ENCODE measurements around the gene ITGAX. TPM values are rescaled to one million over a fixed set of nuclear protein-coding genes. Genes with fewer than 3 reads are reported as not detected.

ITGAX gene
- total RNA-seq, 5 donors from 2014 or later (not counting 1 experiment from before 2014, with no cell fraction given), result 1.4 to 4.3 (median 3.9) TPM

GRCh38 chr16:31367853-31368252 is 12.9 kb downstream of the ITGAX start:
- ChIA-PET CTCF (no interaction called here), POLR2A (interaction anchor here in 1 of 2 donors (0.6 kb wide), 1 partner anchor 13 kb away, joined by 4 read pairs; no protein-coding TSS in a partner anchor)
- no peaks in the 10 kb centered on the region for H3K36me3 ChIP-seq (ENCODE audit: control insufficient read depth in 2 of 2, extremely low read depth in 1 of 2, insufficient read depth in 1 of 2, low read length in 1 of 2)
- H3K4me3 ChIP-seq (ENCODE audit: control insufficient read depth in 1 of 2, extremely low read depth in 1 of 2, low read length in 1 of 2), result no peak overlapping the region
- peaks cover 0 to 24% of the 10 kb centered on the region in 2 experiments for H3K27me3 ChIP-seq (replicated peaks in 1 of 2; ENCODE audit: control insufficient read depth in 2 of 2, extremely low read depth in 1 of 2, insufficient read depth in 2 of 2, low read length in 1 of 2)
- 79% methylated on average over 3 of the region's 3 CpGs for WGBS (ENCODE audit: insufficient coverage)
- H3K4me3 Mint-ChIP-seq, result no peak overlapping the region
- no peaks in the 10 kb centered on the region for H3K9me3 Mint-ChIP-seq
- ATAC-seq (replicated peaks in 1 of 4) (no peak), DNase-seq (no peak)
- no peak overlapping the region for H3K27ac Mint-ChIP-seq
- no peaks in the 10 kb centered on the region for H3K9me3 ChIP-seq
- H3K27ac ChIP-seq (ENCODE audit: low read length), result no peak overlapping the region
- no peaks in the 10 kb centered on the region for H3K36me3 Mint-ChIP-seq
- H3K4me1 Mint-ChIP-seq, result peaks cover 9 to 26% (median 20%) of the 10 kb centered on the region in 3 donors
- H3K4me1 ChIP-seq (ENCODE audit: control insufficient read depth in 1 of 2, extremely low read depth in 1 of 2, insufficient read depth in 2 of 2, low read length in 2 of 2), result peaks cover 0 to 35% of the 10 kb centered on the region in 2 experiments
- peaks cover 0 to under 1% of the 10 kb centered on the region in 2 donors for H3K27me3 Mint-ChIP-seq

- POLR2A ChIA-PET, result no interaction called here
- CTCF ChIA-PET, result no interaction called here
- H3K36me3 ChIP-seq (ENCODE audit: control insufficient read depth in 2 of 2, extremely low read depth in 1 of 2, insufficient read depth in 1 of 2, low read length in 1 of 2), result no peaks in the 10 kb centered on the region
These were observed 16.0 kb downstream of the ITGAX start for GRCh38 chr16:31371008-31371407.

DNA sequence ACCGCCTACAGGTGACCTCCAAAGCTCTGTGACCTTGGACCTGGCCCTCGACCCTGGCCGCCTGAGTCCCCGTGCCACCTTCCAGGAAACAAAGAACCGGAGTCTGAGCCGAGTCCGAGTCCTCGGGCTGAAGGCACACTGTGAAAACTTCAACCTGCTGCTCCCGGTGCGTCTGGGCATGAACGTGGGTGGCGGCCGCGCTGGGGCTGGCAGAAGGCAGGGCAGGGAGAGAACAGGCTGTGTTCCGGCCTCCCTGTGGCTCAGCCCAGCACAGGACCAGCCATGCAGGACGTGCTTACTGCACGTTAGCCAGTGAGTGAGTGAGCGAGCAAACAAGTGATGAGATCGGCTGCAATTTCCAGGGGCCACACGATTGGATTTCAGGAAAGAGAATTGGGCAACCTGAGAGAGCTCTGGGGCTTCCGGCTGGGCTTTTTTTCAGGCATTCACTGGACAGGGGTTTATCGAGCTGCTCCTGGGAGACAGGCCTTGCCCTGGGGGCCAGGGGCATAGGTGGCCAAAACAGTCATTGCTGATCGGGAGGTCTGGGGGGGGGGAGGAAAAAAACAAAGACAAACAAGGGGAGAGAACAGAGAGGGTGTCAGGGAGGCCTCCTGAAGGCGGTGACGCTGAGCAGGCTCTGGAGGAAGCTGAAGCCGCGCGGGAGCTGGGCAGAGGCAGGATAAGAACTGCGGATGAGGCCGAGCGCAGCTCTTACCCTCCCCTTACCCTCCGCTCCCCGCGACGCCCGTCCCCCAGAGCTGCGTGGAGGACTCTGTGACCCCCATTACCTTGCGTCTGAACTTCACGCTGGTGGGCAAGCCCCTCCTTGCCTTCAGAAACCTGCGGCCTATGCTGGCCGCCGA is 16.9 kb downstream of the ITGAX start:
- H3K4me1 ChIP-seq (ENCODE audit: control insufficient read depth in 1 of 2, extremely low read depth in 1 of 2, insufficient read depth in 2 of 2, low read length in 2 of 2), result peaks cover 0 to 3% of the 10 kb centered on the region in 2 experiments
- Mint-ChIP-seq H3K4me1 (peaks cover 6 to 10% (median 9%) of the 10 kb centered on the region in 3 donors), H3K27me3 (peaks cover 0 to 1% of the 10 kb centered on the region in 2 donors), H3K36me3 (no peaks in the 10 kb centered on the region), H3K4me3 (no peak overlapping the region), H3K9me3 (peaks cover 0 to 9% (median 0%) of the 10 kb centered on the region in 3 donors), H3K27ac (no peak overlapping the region)
- ChIA-PET POLR2A (no interaction called here), CTCF (no interaction called here)
- no peak overlapping the region for H3K27ac ChIP-seq (ENCODE audit: low read length)
- H3K9me3 ChIP-seq, result no peaks in the 10 kb centered on the region
- no peaks in the 10 kb centered on the region for H3K36me3 ChIP-seq (ENCODE audit: control insufficient read depth in 2 of 2, extremely low read depth in 1 of 2, insufficient read depth in 1 of 2, low read length in 1 of 2)
- 88% methylated on average over 39 of the region's 42 CpGs for WGBS (ENCODE audit: insufficient coverage)
- no peak for DNase-seq
- H3K4me3 ChIP-seq (ENCODE audit: control insufficient read depth in 1 of 2, extremely low read depth in 1 of 2, low read length in 1 of 2), result no peak overlapping the region
- peaks cover 0 to 24% of the 10 kb centered on the region in 2 experiments for H3K27me3 ChIP-seq (replicated peaks in 1 of 2; ENCODE audit: control insufficient read depth in 2 of 2, extremely low read depth in 1 of 2, insufficient read depth in 2 of 2, low read length in 1 of 2)
- no peak for ATAC-seq (replicated peaks in 1 of 4)

More at GRCh38 chr16:31371008-31371407, 16.0 kb downstream of the ITGAX start:
- ATAC-seq (replicated peaks in 1 of 4), result no peak
- no peak overlapping the region for H3K4me3 ChIP-seq (ENCODE audit: control insufficient read depth in 1 of 2, extremely low read depth in 1 of 2, low read length in 1 of 2)
- H3K9me3 ChIP-seq, result no peaks in the 10 kb centered on the region
- Mint-ChIP-seq H3K36me3 (no peaks in the 10 kb centered on the region), H3K27me3 (peaks cover 0 to 1% of the 10 kb centered on the region in 2 donors), H3K4me1 (peaks cover 9 to 19% (median 17%) of the 10 kb centered on the region in 3 donors), H3K9me3 (peaks cover 0 to 9% (median 0%) of the 10 kb centered on the region in 3 donors), H3K27ac (no peak overlapping the region), H3K4me3 (no peak overlapping the region)
- peaks cover 0 to 24% of the 10 kb centered on the region in 2 experiments for H3K27me3 ChIP-seq (replicated peaks in 1 of 2; ENCODE audit: control insufficient read depth in 2 of 2, extremely low read depth in 1 of 2, insufficient read depth in 2 of 2, low read length in 1 of 2)
- no peak overlapping the region for H3K27ac ChIP-seq (ENCODE audit: low read length)
- WGBS (ENCODE audit: insufficient coverage), result 89% methylated on average over 8 of the region's 12 CpGs
- H3K4me1 ChIP-seq (ENCODE audit: control insufficient read depth in 1 of 2, extremely low read depth in 1 of 2, insufficient read depth in 2 of 2, low read length in 2 of 2), result peaks cover 0 to 8% of the 10 kb centered on the region in 2 experiments
- no peak for DNase-seq

DNA sequence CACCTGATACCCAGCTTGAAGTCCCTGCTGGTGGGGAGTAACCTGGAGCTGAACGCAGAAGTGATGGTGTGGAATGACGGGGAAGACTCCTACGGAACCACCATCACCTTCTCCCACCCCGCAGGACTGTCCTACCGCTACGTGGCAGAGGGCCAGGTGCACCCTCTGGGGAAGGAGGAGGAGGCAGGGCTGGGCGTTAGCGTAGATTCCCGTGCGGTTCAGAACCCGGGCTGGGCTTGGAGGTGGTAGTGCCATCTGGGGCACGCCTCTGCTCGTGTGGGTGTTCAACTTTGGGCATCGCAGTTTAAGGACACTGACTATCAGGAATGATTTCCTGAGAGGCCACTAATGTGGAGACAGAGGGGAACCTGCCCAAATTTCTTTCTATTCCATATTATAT is 18.3 kb downstream of the ITGAX start:
- Mint-ChIP-seq H3K27ac (no peak overlapping the region), H3K4me3 (no peak overlapping the region), H3K36me3 (no peaks in the 10 kb centered on the region), H3K4me1 (peaks cover 0 to 9% (median 4%) of the 10 kb centered on the region in 3 donors), H3K27me3 (peaks cover 0 to 1% of the 10 kb centered on the region in 2 donors), H3K9me3 (peaks cover 0 to 9% (median 0%) of the 10 kb centered on the region in 3 donors)
- DNase-seq (no peak), ATAC-seq (replicated peaks in 1 of 4) (no peak)
- Histone ChIP-seq H3K27ac (ENCODE audit: low read length) (no peak overlapping the region), H3K4me1 (ENCODE audit: control insufficient read depth in 1 of 2, extremely low read depth in 1 of 2, insufficient read depth in 2 of 2, low read length in 2 of 2) (peaks cover 0 to 16% of the 10 kb centered on the region in 2 experiments), H3K36me3 (ENCODE audit: control insufficient read depth in 2 of 2, extremely low read depth in 1 of 2, insufficient read depth in 1 of 2, low read length in 1 of 2) (no peaks in the 10 kb centered on the region), H3K27me3 (replicated peaks in 1 of 2; ENCODE audit: control insufficient read depth in 2 of 2, extremely low read depth in 1 of 2, insufficient read depth in 2 of 2, low read length in 1 of 2) (peaks cover 0 to 26% of the 10 kb centered on the region in 2 experiments), H3K9me3 (no peaks in the 10 kb centered on the region), H3K4me3 (ENCODE audit: control insufficient read depth in 1 of 2, extremely low read depth in 1 of 2, low read length in 1 of 2) (no peak overlapping the region)
- POLR2A ChIA-PET, result no interaction called here
- WGBS (ENCODE audit: insufficient coverage), result 79% methylated on average over 5 of the region's 14 CpGs
- CTCF ChIA-PET, result no interaction called here

- CTCF ChIA-PET, result interaction anchor here in 1 of 2 donors (0.6 kb wide), 1 partner anchor 215 kb away, joined by 4 read pairs; no protein-coding TSS in a partner anchor
- Histone ChIP-seq H3K27me3 (replicated peaks in 1 of 2; ENCODE audit: control insufficient read depth in 2 of 2, extremely low read depth in 1 of 2, insufficient read depth in 2 of 2, low read length in 1 of 2) (peaks cover 0 to 25% of the 10 kb centered on the region in 2 experiments), H3K36me3 (ENCODE audit: control insufficient read depth in 2 of 2, extremely low read depth in 1 of 2, insufficient read depth in 1 of 2, low read length in 1 of 2) (no peaks in the 10 kb centered on the region)
These were observed 20.3 kb downstream of the ITGAX start for GRCh38 chr16:31375231-31375630.

GRCh38 chr16:31376705-31377104 is 21.7 kb downstream of the ITGAX start:
- ATAC-seq (replicated peaks in 1 of 4) (no peak), DNase-seq (no peak)
- Mint-ChIP-seq H3K36me3 (no peaks in the 10 kb centered on the region), H3K4me1 (peaks cover 0 to 9% (median 4%) of the 10 kb centered on the region in 3 donors), H3K9me3 (peaks cover 0 to 9% (median 0%) of the 10 kb centered on the region in 3 donors), H3K27me3 (peaks cover 0 to 1% of the 10 kb centered on the region in 2 donors), H3K27ac (no peak overlapping the region), H3K4me3 (no peak overlapping the region)
- CTCF ChIA-PET, result no interaction called here
- Histone ChIP-seq H3K4me1 (ENCODE audit: control insufficient read depth in 1 of 2, extremely low read depth in 1 of 2, insufficient read depth in 2 of 2, low read length in 2 of 2) (peaks cover 0 to 16% of the 10 kb centered on the region in 2 experiments), H3K27ac (ENCODE audit: low read length) (no peak overlapping the region), H3K4me3 (ENCODE audit: control insufficient read depth in 1 of 2, extremely low read depth in 1 of 2, low read length in 1 of 2) (no peak overlapping the region), H3K36me3 (ENCODE audit: control insufficient read depth in 2 of 2, extremely low read depth in 1 of 2, insufficient read depth in 1 of 2, low read length in 1 of 2) (no peaks in the 10 kb centered on the region), H3K27me3 (replicated peaks in 1 of 2; ENCODE audit: control insufficient read depth in 2 of 2, extremely low read depth in 1 of 2, insufficient read depth in 2 of 2, low read length in 1 of 2) (peaks cover 0 to 15% of the 10 kb centered on the region in 2 experiments), H3K9me3 (no peaks in the 10 kb centered on the region)
- WGBS (ENCODE audit: insufficient coverage), result 90% methylated on average over 8 of the region's 8 CpGs
- POLR2A ChIA-PET, result interaction anchor here in 1 of 2 donors (0.6 kb wide), 1 partner anchor 18 kb away, joined by 3 read pairs; no protein-coding TSS in a partner anchor

More at GRCh38 chr16:31375231-31375630, 20.3 kb downstream of the ITGAX start:
- H3K27ac Mint-ChIP-seq, result no peak overlapping the region
- POLR2A ChIA-PET, result no interaction called here
- H3K4me3 ChIP-seq (ENCODE audit: control insufficient read depth in 1 of 2, extremely low read depth in 1 of 2, low read length in 1 of 2), result no peak overlapping the region
- no peak for ATAC-seq (replicated peaks in 1 of 4)
- peaks cover 0 to 16% of the 10 kb centered on the region in 2 experiments for H3K4me1 ChIP-seq (ENCODE audit: control insufficient read depth in 1 of 2, extremely low read depth in 1 of 2, insufficient read depth in 2 of 2, low read length in 2 of 2)
- peaks cover 0 to 9% (median 4%) of the 10 kb centered on the region in 3 donors for H3K4me1 Mint-ChIP-seq
- no peak overlapping the region for H3K4me3 Mint-ChIP-seq
- H3K36me3 Mint-ChIP-seq, result no peaks in the 10 kb centered on the region
- H3K27me3 Mint-ChIP-seq, result peaks cover 0 to 1% of the 10 kb centered on the region in 2 donors
- WGBS (ENCODE audit: insufficient coverage), result 100% methylated on average over 1 of the region's 5 CpGs
- peaks cover 0 to 9% (median 0%) of the 10 kb centered on the region in 3 donors for H3K9me3 Mint-ChIP-seq
- DNase-seq, result no peak
- H3K27ac ChIP-seq (ENCODE audit: low read length), result no peak overlapping the region
- no peaks in the 10 kb centered on the region for H3K9me3 ChIP-seq

Measured in T-cell (primary cell).